ENCODE results near the gene CNBP.

CNBP gene

DNA sequence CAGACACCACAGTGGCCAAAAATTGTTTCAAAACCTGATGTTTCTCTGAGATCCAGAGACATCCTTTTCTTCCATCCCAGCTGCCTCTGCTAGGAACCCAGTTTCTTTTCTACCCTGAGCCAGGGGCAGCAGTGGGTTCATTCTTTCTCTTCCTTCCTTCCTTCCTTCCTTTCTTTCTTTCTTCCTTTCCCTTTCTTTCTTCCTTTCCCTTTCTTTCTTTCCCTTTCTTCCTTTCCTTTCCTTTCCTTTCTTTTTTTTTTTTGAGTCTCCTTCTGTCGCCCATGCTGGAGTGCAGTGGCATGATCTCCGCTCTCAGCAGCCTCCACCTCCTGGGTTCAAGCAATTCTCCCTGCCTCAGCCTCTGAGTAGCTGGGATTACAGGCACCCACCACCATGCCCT, 35.0 kb upstream of the CNBP start:
- no peak overlapping the region for H3K9ac ChIP-seq (ENCODE audit: low read length)
- H2AFZ ChIP-seq (ENCODE audit: low read length): no peak overlapping the region
- no peak overlapping the region for H3K4me2 ChIP-seq (ENCODE audit: low read length)
- TF ChIP-seq, protein P1, sequence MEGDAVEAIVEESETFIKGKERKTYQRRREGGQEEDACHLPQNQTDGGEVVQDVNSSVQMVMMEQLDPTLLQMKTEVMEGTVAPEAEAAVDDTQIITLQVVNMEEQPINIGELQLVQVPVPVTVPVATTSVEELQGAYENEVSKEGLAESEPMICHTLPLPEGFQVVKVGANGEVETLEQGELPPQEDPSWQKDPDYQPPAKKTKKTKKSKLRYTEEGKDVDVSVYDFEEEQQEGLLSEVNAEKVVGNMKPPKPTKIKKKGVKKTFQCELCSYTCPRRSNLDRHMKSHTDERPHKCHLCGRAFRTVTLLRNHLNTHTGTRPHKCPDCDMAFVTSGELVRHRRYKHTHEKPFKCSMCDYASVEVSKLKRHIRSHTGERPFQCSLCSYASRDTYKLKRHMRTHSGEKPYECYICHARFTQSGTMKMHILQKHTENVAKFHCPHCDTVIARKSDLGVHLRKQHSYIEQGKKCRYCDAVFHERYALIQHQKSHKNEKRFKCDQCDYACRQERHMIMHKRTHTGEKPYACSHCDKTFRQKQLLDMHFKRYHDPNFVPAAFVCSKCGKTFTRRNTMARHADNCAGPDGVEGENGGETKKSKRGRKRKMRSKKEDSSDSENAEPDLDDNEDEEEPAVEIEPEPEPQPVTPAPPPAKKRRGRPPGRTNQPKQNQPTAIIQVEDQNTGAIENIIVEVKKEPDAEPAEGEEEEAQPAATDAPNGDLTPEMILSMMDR (IDR thresholded peaks at IDR 0.05; ENCODE audit: low read length): no peak
- TF ChIP-seq EZH2 (IDR thresholded peaks at IDR 0.05; ENCODE audit: borderline replicate concordance, low read length): no peak
- no peaks in the 10 kb centered on the region; the same call in 1 of the 2 replicates for H3K27me3 ChIP-seq (ENCODE audit: insufficient read depth, low read length)
- no peak overlapping the region for H3K27ac ChIP-seq (ENCODE audit: low read depth, low read length, poor library complexity, severe bottlenecking)
- no peaks in the 10 kb centered on the region for H4K20me1 ChIP-seq (ENCODE audit: insufficient read depth, low read length)
- no peaks in the 10 kb centered on the region for H3K9me2 ChIP-seq (ENCODE audit: low read depth, low read length)
- H3K9me3 ChIP-seq (ENCODE audit: low read length): no peaks in the 10 kb centered on the region
- H3K4me3 ChIP-seq (ENCODE audit: low read depth, low read length, poor library complexity, severe bottlenecking): no peak overlapping the region
- no peaks in the 10 kb centered on the region for H3K4me1 ChIP-seq (ENCODE audit: insufficient read depth, low read length, severe bottlenecking)
- no peaks in the 10 kb centered on the region for H3K79me2 ChIP-seq (ENCODE audit: insufficient read depth, low read length)
- no peaks in the 10 kb centered on the region for H3F3A ChIP-seq (ENCODE audit: insufficient read depth, low read length)
- H3K36me3 ChIP-seq (ENCODE audit: insufficient read depth, low read length): no peaks in the 10 kb centered on the region

DNA sequence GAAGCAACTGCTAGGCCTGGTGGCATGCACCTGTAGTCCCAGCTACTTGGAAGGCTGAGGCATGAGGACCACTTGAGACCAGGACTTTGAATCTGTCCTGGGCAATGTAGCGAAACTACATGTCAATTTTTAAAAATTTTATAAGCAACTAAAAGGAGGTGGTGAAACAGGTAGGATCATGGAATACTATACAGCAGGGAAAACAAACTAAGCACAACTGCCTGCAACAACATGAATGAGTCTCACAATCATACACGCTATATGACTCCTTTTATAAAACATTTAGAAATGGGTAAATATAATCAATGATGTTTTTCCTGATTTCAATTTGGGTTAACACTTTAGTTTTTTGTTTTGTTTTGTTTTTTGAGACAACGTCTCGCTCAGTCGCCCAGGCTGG, 29.5 kb upstream of the CNBP start:
- Histone ChIP-seq H3K4me3 (ENCODE audit: low read depth, low read length, poor library complexity, severe bottlenecking) (no peak overlapping the region), H4K20me1 (ENCODE audit: insufficient read depth, low read length) (no peaks in the 10 kb centered on the region), H3K36me3 (ENCODE audit: insufficient read depth, low read length) (no peaks in the 10 kb centered on the region), H3K79me2 (ENCODE audit: insufficient read depth, low read length) (no peaks in the 10 kb centered on the region), H3K9me2 (ENCODE audit: low read depth, low read length) (no peaks in the 10 kb centered on the region), H2AFZ (ENCODE audit: low read length) (no peak overlapping the region), H3F3A (ENCODE audit: insufficient read depth, low read length) (no peaks in the 10 kb centered on the region), H3K4me2 (ENCODE audit: low read length) (no peak overlapping the region), H3K27me3 (ENCODE audit: insufficient read depth, low read length) (no peaks in the 10 kb centered on the region; the same call in 1 of the 2 replicates), H3K27ac (ENCODE audit: low read depth, low read length, poor library complexity, severe bottlenecking) (no peak overlapping the region), H3K9ac (ENCODE audit: low read length) (no peak overlapping the region), H3K4me1 (ENCODE audit: insufficient read depth, low read length, severe bottlenecking) (no peaks in the 10 kb centered on the region), H3K9me3 (ENCODE audit: low read length) (no peaks in the 10 kb centered on the region)
- TF ChIP-seq, protein P1 (IDR thresholded peaks at IDR 0.05; ENCODE audit: low read length): no peak
- TF ChIP-seq EZH2 (IDR thresholded peaks at IDR 0.05; ENCODE audit: borderline replicate concordance, low read length): no peak

DNA sequence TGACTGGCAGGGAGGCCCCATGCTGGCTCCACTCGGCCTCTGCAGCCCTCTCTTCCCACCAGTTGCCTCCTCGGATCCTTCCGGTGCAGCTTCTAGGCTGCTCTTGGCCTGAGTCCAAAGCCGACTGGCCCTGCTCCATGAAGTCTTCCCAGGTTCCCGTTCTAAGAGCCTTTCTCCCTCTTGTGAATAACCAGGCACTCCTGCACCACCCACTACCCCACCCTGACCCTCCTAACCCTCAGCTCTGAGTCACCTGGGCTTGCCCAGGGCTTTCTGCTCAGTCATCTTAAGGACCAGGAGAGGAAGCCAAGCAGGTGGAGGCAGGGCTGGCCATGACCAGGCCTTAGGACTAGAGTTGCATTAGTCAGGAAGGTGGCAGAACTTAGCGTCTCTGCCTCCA, 28.1 kb upstream of the CNBP start:
- no peaks in the 10 kb centered on the region for H3F3A ChIP-seq (ENCODE audit: insufficient read depth, low read length)
- H3K4me3 ChIP-seq (ENCODE audit: low read depth, low read length, poor library complexity, severe bottlenecking): no peak overlapping the region
- no peak overlapping the region for H3K9ac ChIP-seq (ENCODE audit: low read length)
- no peaks in the 10 kb centered on the region for H3K9me3 ChIP-seq (ENCODE audit: low read length)
- no peaks in the 10 kb centered on the region for H3K79me2 ChIP-seq (ENCODE audit: insufficient read depth, low read length)
- TF ChIP-seq EZH2 (IDR thresholded peaks at IDR 0.05; ENCODE audit: borderline replicate concordance, low read length): no peak
- H3K4me2 ChIP-seq (ENCODE audit: low read length): no peak overlapping the region
- H3K36me3 ChIP-seq (ENCODE audit: insufficient read depth, low read length): no peaks in the 10 kb centered on the region
- no peaks in the 10 kb centered on the region for H3K27me3 ChIP-seq (ENCODE audit: insufficient read depth, low read length)
- H2AFZ ChIP-seq (ENCODE audit: low read length): no peak overlapping the region
- peaks cover 5% of the 10 kb centered on the region for H3K4me1 ChIP-seq (ENCODE audit: insufficient read depth, low read length, severe bottlenecking)
- no peaks in the 10 kb centered on the region for H3K9me2 ChIP-seq (ENCODE audit: low read depth, low read length)
- no peak overlapping the region for H3K27ac ChIP-seq (ENCODE audit: low read depth, low read length, poor library complexity, severe bottlenecking)
- H4K20me1 ChIP-seq (ENCODE audit: insufficient read depth, low read length): no peaks in the 10 kb centered on the region

DNA sequence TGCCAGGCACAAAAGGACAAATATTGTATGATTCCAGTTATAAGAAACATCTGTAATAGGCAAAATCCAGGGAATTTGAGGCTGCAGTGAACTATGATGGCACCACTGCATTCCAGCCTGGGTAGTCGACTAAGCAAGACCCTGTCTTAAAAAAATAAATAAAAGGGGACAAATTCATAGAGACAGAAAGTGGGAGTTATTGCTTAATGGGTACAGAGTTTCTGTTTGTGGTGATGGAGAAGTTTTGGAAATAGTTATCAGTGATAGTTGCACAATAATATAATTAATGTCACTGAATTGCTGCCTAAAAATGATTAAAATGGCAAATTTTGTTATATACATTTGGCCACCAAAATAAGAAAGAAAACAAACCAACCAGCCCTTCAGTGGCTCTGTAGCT, 27.6 kb upstream of the CNBP start:
- H3K9me2 ChIP-seq (ENCODE audit: low read depth, low read length): no peaks in the 10 kb centered on the region
- no peaks in the 10 kb centered on the region for H4K20me1 ChIP-seq (ENCODE audit: insufficient read depth, low read length)
- H3K79me2 ChIP-seq (ENCODE audit: insufficient read depth, low read length): no peaks in the 10 kb centered on the region
- H3K27ac ChIP-seq (ENCODE audit: low read depth, low read length, poor library complexity, severe bottlenecking): no peak overlapping the region
- H3K27me3 ChIP-seq (ENCODE audit: insufficient read depth, low read length): no peaks in the 10 kb centered on the region
- H3F3A ChIP-seq (ENCODE audit: insufficient read depth, low read length): no peaks in the 10 kb centered on the region
- peaks cover 5% of the 10 kb centered on the region for H3K4me1 ChIP-seq (ENCODE audit: insufficient read depth, low read length, severe bottlenecking)
- H3K9ac ChIP-seq (ENCODE audit: low read length): no peak overlapping the region
- no peak overlapping the region for H3K4me2 ChIP-seq (ENCODE audit: low read length)
- no peak overlapping the region for H2AFZ ChIP-seq (ENCODE audit: low read length)
- no peaks in the 10 kb centered on the region for H3K36me3 ChIP-seq (ENCODE audit: insufficient read depth, low read length)
- TF ChIP-seq EZH2 (IDR thresholded peaks at IDR 0.05; ENCODE audit: borderline replicate concordance, low read length): no peak
- TF ChIP-seq, protein P1 (IDR thresholded peaks at IDR 0.05; ENCODE audit: low read length): no peak
- no peaks in the 10 kb centered on the region for H3K9me3 ChIP-seq (ENCODE audit: low read length)
- no peak overlapping the region for H3K4me3 ChIP-seq (ENCODE audit: low read depth, low read length, poor library complexity, severe bottlenecking)
